Measurements from ENCODE around the gene N4BP2. TPM values are rescaled to one million over a fixed set of nuclear protein-coding genes. Genes with fewer than 3 reads are reported as not detected.
A peak's percentile ranks its signal among the peaks of the same experiment; 100 is the strongest.

The N4BP2 gene
- total and polyA plus RNA-seq, 5 experiments from 2014 or later, result 10.7 to 19.0 (median 14.3) TPM

- no peak overlapping the region for H3K4me3 Mint-ChIP-seq
- POLR2A ChIA-PET, result interaction anchor here (0.6 to 1.1 kb wide), 2 partner anchors 15 to 106 kb away, joined by 5 to 8 read pairs; no protein-coding TSS in a partner anchor
- H3K36me3 Mint-ChIP-seq, result peaks cover 8 to 12% (median 12%) of the 10 kb centered on the region in 3 donors
Observed at GRCh38 chr4:40168070-40168469, 111.4 kb downstream of the N4BP2 start.

GRCh38 chr4:40170588-40170987 lies 113.9 kb downstream of the N4BP2 start:
- H3K27me3 Mint-ChIP-seq, result no peaks in the 10 kb centered on the region
- peaks cover 12 to 30% (median 19%) of the 10 kb centered on the region in 4 donors for H3K4me1 Mint-ChIP-seq
- peaks cover 0 to 16% (median 5%) of the 10 kb centered on the region in 9 donors for H3K9me3 Mint-ChIP-seq
- DNase-seq, result no peak
- POLR2A ChIA-PET, result interaction anchor here (0.6 to 1.6 kb wide), 3 partner anchors 12 to 25 kb away, joined by 3 to 5 read pairs (median 4); no protein-coding TSS in a partner anchor
- no peak overlapping the region for H3K4me3 Mint-ChIP-seq
- no peak for ATAC-seq
- peak overlapping the region in 1 of 10 donors; percentile 40 for H3K27ac Mint-ChIP-seq
- peaks cover 8 to 12% (median 11%) of the 10 kb centered on the region in 3 donors for H3K36me3 Mint-ChIP-seq

More at GRCh38 chr4:40168070-40168469, 111.4 kb downstream of the N4BP2 start:
- DNase-seq, result no peak
- H3K27ac Mint-ChIP-seq, result peak overlapping the region in 1 of 10 donors; percentile 42
- H3K4me1 Mint-ChIP-seq, result peaks cover 5 to 14% (median 11%) of the 10 kb centered on the region in 4 donors
- H3K9me3 Mint-ChIP-seq, result peaks cover 0 to 16% (median 5%) of the 10 kb centered on the region in 9 donors
- no peaks in the 10 kb centered on the region for H3K27me3 Mint-ChIP-seq
- no peak for ATAC-seq

GRCh38 chr4:40173470-40173875 lies 116.8 kb downstream of the N4BP2 start:
- Mint-ChIP-seq H3K27ac (peak overlapping the region; percentile 63 to 95 (median 86)), H3K27me3 (no peaks in the 10 kb centered on the region), H3K36me3 (peaks cover 0 to 1% (median 0%) of the 10 kb centered on the region in 3 donors), H3K9me3 (peaks cover 0 to 2% (median 0%) of the 10 kb centered on the region in 9 donors), H3K4me3 (peak overlapping the region; percentile 5 to 79 (median 66)), H3K4me1 (peaks cover 8 to 36% (median 22%) of the 10 kb centered on the region in 4 donors)
- DNase-seq (no peak), ATAC-seq (peak; percentile 62 to 70)
- POLR2A ChIA-PET, result interaction anchor here (0.5 to 1.3 kb wide), 3 partner anchors 23 to 130 kb away, joined by 3 to 5 read pairs (median 4); no protein-coding TSS in a partner anchor

GRCh38 chr4:40176602-40177001 lies 120.0 kb downstream of the N4BP2 start:
- no peaks in the 10 kb centered on the region for H3K9me3 Mint-ChIP-seq
- ATAC-seq (no peak), DNase-seq (no peak)
- peak overlapping the region in 2 of 10 donors; percentile 36 to 79 for H3K27ac Mint-ChIP-seq
- H3K4me3 Mint-ChIP-seq, result no peak overlapping the region
- H3K27me3 Mint-ChIP-seq, result no peaks in the 10 kb centered on the region
- H3K4me1 Mint-ChIP-seq, result peaks cover 14 to 41% (median 25%) of the 10 kb centered on the region in 4 donors
- no peaks in the 10 kb centered on the region for H3K36me3 Mint-ChIP-seq
- POLR2A ChIA-PET, result interaction anchor here (0.8 to 1.0 kb wide), 2 partner anchors 13 to 18 kb away, joined by 3 read pairs; no protein-coding TSS in a partner anchor

GRCh38 chr4:40177591-40177990 lies 120.9 kb downstream of the N4BP2 start:
- no peak for DNase-seq
- POLR2A ChIA-PET, result interaction anchor here (0.8 kb wide), 1 partner anchor 13 kb away, joined by 3 read pairs; no protein-coding TSS in a partner anchor
- ATAC-seq, result no peak
- peak overlapping the region in 7 of 10 donors; percentile 2 to 59 (median 42) for H3K27ac Mint-ChIP-seq
- H3K4me3 Mint-ChIP-seq, result no peak overlapping the region
- no peaks in the 10 kb centered on the region for H3K9me3 Mint-ChIP-seq
- H3K27me3 Mint-ChIP-seq, result no peaks in the 10 kb centered on the region
- peaks cover 17 to 41% (median 29%) of the 10 kb centered on the region in 4 donors for H3K4me1 Mint-ChIP-seq
- H3K36me3 Mint-ChIP-seq, result no peaks in the 10 kb centered on the region

- H3K9me3 Mint-ChIP-seq, result no peaks in the 10 kb centered on the region
- H3K27me3 Mint-ChIP-seq, result no peaks in the 10 kb centered on the region
- POLR2A ChIA-PET, result interaction anchor here (0.6 to 1.0 kb wide), 3 partner anchors 12 to 52 kb away, joined by 3 read pairs; no protein-coding TSS in a partner anchor
- H3K4me1 Mint-ChIP-seq, result peaks cover 11 to 36% (median 21%) of the 10 kb centered on the region in 4 donors
- H3K36me3 Mint-ChIP-seq, result no peaks in the 10 kb centered on the region
- peak overlapping the region in 4 of 10 donors; percentile 2 to 66 (median 40) for H3K27ac Mint-ChIP-seq
- DNase-seq, result no peak
- no peak for ATAC-seq
- H3K4me3 Mint-ChIP-seq, result no peak overlapping the region
Observed at GRCh38 chr4:40178672-40179071, 122.0 kb downstream of the N4BP2 start.

GRCh38 chr4:40179360-40179759 lies 122.7 kb downstream of the N4BP2 start:
- no peaks in the 10 kb centered on the region for H3K9me3 Mint-ChIP-seq
- POLR2A ChIA-PET, result interaction anchor here (0.7 kb wide), 1 partner anchor 122 kb away, joined by 6 read pairs; no protein-coding TSS in a partner anchor
- no peaks in the 10 kb centered on the region for H3K27me3 Mint-ChIP-seq
- H3K4me3 Mint-ChIP-seq, result no peak overlapping the region
- no peaks in the 10 kb centered on the region for H3K36me3 Mint-ChIP-seq
- no peak for DNase-seq
- ATAC-seq, result no peak
- H3K4me1 Mint-ChIP-seq, result peaks cover 13 to 36% (median 22%) of the 10 kb centered on the region in 4 donors
- no peak overlapping the region for H3K27ac Mint-ChIP-seq

GRCh38 chr4:40180356-40180755 lies 123.7 kb downstream of the N4BP2 start:
- no peaks in the 10 kb centered on the region for H3K36me3 Mint-ChIP-seq
- no peak for DNase-seq
- no peaks in the 10 kb centered on the region for H3K27me3 Mint-ChIP-seq
- POLR2A ChIA-PET, result no interaction called here
- ATAC-seq, result no peak
- no peak overlapping the region for H3K4me3 Mint-ChIP-seq
- no peak overlapping the region for H3K27ac Mint-ChIP-seq
- H3K4me1 Mint-ChIP-seq, result peaks cover 13 to 37% (median 25%) of the 10 kb centered on the region in 4 donors
- no peaks in the 10 kb centered on the region for H3K9me3 Mint-ChIP-seq

- H3K36me3 Mint-ChIP-seq, result peaks cover 0 to 3% (median 0%) of the 10 kb centered on the region in 3 donors
- no peaks in the 10 kb centered on the region for H3K9me3 Mint-ChIP-seq
- ATAC-seq, result peak in 1 of 2 donors; percentile 56
- peak overlapping the region in 7 of 10 donors; percentile 3 to 78 (median 34) for H3K27ac Mint-ChIP-seq
- POLR2A ChIA-PET, result interaction anchor here (0.6 to 1.6 kb wide), 7 partner anchors 10 to 1670 kb away, joined by 3 to 4 read pairs (median 3); no protein-coding TSS in a partner anchor
- no peak for DNase-seq
- no peaks in the 10 kb centered on the region for H3K27me3 Mint-ChIP-seq
- H3K4me3 Mint-ChIP-seq, result no peak overlapping the region
- H3K4me1 Mint-ChIP-seq, result peaks cover 16 to 52% (median 28%) of the 10 kb centered on the region in 4 donors
Observed at GRCh38 chr4:40182001-40182400, 125.4 kb downstream of the N4BP2 start.

GRCh38 chr4:40182954-40183353 lies 126.3 kb downstream of the N4BP2 start:
- no peak for ATAC-seq
- no peaks in the 10 kb centered on the region for H3K27me3 Mint-ChIP-seq
- no peak for DNase-seq
- no peaks in the 10 kb centered on the region for H3K9me3 Mint-ChIP-seq
- H3K27ac Mint-ChIP-seq, result no peak overlapping the region
- no peak overlapping the region for H3K4me3 Mint-ChIP-seq
- POLR2A ChIA-PET, result interaction anchor here (0.7 to 2.0 kb wide), 5 partner anchors 9 to 14 kb away, joined by 3 to 8 read pairs (median 4); no protein-coding TSS in a partner anchor
- H3K4me1 Mint-ChIP-seq, result peaks cover 16 to 54% (median 30%) of the 10 kb centered on the region in 4 donors
- H3K36me3 Mint-ChIP-seq, result peaks cover 0 to 3% (median 0%) of the 10 kb centered on the region in 3 donors

- no peaks in the 10 kb centered on the region for H3K9me3 Mint-ChIP-seq
- peak; percentile 33 to 62 for ATAC-seq
- no peak for DNase-seq
- POLR2A ChIA-PET, result interaction anchor here (0.5 to 2.0 kb wide), 12 partner anchors 11 to 133 kb away, joined by 3 to 8 read pairs (median 4); partner anchors contain the start of gene RHOH
- peak overlapping the region in 8 of 10 donors; percentile 40 to 90 (median 76) for H3K27ac Mint-ChIP-seq
- H3K27me3 Mint-ChIP-seq, result no peaks in the 10 kb centered on the region
- peaks cover 0 to 3% (median 0%) of the 10 kb centered on the region in 3 donors for H3K36me3 Mint-ChIP-seq
- H3K4me3 Mint-ChIP-seq, result peak overlapping the region in 9 of 10 donors; percentile 11 to 67 (median 56)
- H3K4me1 Mint-ChIP-seq, result peaks cover 14 to 55% (median 31%) of the 10 kb centered on the region in 4 donors
Observed at GRCh38 chr4:40183615-40184411, 127.2 kb downstream of the N4BP2 start.
